GM18870 (cell line): Measurements from ENCODE around the gene LAMA2.

Experiments used
- ATAC-seq: cut with Tn5 transposase; IDR thresholded peaks from one replicate; pipeline ENCODE4 v1.9.1; 2021; ENCODE audit warnings: moderate library complexity; ENCODE audit not compliant: unreplicated experiment

LAMA2 gene

DNA sequence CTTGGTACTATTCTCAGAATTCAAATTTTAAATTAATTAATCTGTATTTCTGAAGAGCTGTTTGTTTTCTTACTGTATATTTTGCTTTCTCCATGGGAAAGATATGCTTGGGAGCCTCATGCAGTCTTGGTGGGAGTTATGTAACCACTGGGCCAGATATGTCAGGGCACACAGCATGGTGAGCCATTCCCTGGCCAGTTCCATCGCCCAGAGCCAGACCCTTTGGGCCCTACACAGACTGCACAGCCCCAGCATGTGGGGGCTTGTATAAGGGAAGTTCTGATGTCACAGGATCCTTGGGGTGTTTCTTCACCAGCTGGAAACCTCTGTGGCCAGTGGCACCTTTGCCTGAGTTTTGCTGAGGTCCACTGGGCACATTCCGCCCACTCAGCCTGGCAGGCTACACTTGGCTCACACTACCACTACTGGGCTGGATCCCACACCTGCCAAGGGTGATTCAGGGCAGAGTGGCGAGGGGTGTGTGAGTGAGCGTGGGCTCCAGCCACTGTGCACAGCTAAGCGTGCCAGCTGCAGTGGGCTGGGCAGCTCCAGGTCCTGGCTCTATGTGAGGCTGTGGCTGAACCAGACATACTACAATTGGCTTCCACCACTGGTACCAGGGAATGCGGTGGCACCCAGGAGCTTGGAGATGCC, 533.5 kb downstream of the LAMA2 start:
- ATAC-seq = no peak

DNA sequence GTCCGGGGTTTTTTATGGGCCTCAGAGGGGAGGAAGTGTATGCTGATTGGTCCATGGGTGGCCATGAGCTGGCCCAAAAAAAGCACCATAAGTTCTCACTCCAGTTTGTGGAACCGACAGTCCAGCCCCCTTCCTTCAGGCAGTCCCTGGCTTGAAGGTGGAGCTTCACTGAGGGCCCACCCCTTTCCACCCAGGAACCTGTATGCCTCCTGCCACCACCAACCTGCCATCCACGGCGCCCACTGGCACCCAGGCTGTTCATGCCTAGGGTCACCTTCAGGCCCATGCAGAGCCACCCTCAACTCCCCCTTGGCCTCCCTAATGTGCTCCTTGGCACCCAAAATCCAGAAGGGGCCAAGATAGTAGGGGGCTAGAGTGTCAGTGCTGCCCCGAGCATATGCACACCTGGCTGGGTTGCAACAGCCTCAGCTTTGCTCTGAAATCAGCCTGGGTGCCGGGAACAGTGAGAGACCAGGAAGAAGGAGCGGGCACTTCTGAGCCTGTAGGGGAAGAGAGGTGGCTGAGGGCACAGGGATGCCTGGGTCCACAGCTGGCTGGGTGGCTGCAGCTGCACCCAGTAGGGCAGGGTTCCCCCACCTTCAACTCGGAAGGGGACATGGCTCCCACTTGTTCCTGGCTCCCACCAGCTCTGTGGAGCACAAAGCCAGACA, 534.6 kb downstream of the LAMA2 start:
- no peak for ATAC-seq

DNA sequence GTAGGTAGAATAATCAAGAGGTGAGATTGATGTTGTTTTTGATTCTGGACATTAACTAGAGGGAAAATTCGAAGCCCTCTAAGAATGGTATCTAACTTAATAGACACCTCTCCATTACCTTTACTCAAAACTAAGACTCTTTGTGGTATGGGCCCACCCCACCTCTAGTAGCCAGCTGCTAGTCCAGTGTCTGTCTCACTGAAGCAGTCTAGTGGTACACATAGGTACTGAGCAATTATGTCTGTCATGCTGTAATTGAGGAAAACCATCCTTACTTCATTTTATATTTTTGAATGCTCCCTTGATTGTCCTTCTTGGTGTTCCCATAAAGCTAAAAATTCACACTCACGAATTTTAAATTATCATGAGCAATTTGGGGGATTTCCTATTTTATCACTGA, 536.4 kb downstream of the LAMA2 start:
- ATAC-seq = no peak

DNA sequence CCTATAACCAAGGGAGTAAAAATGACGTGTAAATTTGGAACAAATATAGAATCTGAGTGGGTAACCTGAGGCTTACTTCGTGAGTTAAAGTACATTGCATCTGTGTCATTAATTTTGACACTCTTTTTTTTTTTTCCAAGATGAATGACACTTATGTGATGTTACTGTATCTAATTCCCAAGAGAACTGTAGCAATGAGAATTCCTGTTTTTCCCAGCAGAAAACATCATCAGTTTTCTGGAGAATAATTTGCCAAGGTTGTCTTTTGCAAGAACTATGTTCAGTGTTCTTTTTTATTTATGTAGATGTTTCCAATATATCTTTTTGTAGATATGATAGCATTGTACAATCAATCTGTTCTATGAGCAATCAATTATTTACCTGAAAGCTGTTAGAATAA, 543.4 kb downstream of the LAMA2 start:
- no peak for ATAC-seq

DNA sequence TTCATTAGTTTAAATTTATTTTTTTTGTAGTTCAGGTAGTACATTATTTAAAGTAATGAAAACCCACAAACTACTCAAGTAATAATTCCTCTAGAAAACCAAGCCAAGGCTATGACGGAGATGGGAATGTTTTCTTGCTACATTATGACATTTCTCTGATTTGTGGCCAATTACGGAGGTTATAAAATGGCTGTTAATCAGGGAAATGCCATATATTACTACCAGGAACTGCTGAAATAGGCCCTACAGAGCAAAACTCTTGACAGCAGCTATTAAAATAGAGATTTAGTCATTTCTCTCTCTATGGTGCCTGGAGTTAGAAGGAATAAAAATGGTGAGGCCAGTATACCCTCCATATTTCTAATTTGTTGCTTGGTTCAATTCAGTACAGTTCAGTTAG, 547.0 kb downstream of the LAMA2 start:
- ATAC-seq = no peak

DNA sequence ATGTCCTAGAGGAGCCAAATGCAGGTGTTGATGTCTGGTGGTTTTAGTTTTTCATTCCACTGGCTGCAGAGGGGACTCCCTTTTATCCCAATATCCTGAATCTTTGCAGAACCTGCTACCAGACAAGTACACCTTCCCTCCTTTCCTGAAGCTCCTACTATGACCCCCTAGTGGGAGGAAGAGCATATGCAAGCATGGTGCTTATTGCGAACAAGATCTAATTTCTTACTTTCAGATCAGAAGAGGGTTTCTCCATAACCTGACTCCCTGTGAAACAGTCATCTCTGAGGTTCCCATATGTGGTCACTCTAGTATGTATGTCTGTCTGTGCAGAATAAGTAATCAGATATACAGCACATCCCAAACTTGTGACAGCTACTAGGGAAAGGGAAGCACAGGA, 549.8 kb downstream of the LAMA2 start:
- ATAC-seq = no peak

DNA sequence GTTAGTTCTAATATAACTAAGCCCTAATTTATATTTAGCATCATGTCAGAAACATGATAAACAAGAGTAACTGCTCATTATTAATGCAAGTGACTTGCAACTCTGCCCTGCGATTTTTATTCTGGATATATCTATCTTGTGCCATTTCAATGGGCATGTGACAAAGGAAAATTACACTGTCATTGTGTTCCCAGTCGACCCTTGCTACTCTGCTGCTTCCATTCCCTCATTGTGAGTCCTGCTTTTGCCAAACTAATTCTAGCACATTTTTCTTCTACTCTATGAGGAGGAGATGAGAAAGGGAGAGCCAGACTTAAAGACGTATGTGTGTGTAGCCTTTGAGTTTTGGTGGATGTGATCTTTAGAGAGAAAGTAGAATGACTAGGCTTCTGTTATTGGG, 551.2 kb downstream of the LAMA2 start:
- no peak for ATAC-seq

DNA sequence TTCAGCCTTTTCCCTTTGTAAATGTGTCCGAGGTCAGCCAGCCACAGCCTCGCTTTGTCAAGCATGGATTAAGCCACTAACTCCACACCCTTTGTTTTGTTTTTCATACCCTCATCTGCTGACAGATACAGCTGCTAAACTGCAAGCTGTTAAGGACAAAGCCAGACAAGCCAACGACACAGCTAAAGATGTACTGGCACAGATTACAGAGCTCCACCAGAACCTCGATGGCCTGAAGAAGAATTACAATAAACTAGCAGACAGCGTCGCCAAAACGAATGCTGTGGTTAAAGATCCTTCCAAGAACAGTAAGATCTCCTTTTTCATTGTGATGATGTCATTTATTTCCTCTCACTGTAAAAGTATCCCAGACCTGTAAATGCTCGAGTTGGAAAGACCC, 557.8 kb downstream of the LAMA2 start:
- no peak for ATAC-seq

DNA sequence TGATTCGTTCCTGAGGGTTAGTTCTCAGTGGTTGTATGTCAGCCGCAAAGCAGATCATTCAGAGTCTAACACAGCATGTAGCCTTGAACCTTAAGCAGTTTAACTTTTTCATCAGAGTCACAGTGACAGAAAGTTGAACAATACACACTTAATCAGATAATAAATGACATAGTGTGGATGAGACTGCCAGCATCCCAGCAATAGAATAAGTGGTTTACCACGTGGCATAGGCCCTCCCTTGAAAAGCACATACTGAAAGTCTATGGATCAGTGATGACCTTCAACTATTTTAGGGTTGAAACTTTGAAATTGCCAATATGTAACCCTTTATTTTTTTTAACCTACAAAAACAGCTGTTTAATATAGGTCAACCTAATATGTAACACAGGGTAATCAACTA, 561.7 kb downstream of the LAMA2 start:
- ATAC-seq = no peak

DNA sequence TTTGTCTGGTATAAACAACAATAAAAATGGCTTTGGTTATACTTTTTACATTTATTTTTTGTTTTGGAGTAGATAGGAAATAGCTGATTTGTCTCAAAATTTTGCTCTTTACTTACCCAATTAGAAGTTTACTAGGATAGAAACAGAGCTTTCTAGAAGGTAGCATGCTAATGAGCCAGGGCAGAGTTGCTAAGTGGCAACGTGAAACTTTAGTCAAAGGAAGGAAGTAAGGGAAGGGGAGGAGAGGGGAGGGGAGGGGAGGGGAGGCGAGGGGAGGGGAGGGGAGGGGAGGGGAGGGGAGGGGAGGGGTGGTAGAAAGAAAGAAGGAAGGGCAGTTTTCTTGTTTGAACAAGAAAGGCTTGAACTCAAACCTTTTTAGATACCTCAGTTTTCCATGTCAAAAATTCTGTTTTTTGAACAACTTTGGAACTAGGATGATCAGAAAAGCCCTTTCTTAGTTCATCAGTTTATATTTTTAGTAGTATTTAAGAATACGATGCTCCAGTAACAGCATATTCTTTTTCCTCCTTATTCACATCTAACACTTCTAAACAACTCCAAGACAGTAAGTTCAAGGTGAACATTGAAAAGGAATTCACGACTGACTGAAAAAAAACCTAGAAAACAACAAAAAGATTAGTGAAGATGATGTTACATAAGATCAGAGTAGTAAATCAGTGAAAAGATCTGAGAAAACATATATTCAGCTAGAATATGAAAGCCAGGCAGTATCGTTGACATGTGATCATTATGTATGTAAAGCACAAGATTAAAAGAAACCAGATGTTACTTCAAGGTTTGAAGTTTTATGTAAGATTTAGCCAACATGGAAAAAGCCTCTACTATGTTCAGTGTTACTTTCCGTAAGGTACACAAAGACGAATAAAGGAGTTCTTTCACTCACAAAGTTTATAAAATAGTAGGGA, 563.6 kb downstream of the LAMA2 start:
- ATAC-seq = no peak

DNA sequence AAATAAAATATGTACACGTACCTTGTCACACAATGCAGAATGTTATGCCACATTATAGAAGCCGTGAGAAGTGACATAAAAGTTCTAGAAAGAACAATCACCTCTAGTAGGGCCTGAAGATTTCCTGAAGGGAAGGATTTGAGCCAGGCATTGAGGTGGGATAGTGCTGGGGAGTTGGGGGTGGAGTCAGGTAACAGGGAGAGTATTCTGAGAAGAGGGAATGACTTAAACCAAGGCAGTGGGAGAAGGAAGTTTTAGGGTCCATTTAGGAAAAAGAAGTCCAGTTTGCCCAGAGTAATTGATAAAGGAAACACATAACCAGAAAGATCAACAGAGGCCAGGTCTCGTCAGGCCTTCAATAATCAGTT, 564.2 kb downstream of the LAMA2 start:
- ATAC-seq = no peak

DNA sequence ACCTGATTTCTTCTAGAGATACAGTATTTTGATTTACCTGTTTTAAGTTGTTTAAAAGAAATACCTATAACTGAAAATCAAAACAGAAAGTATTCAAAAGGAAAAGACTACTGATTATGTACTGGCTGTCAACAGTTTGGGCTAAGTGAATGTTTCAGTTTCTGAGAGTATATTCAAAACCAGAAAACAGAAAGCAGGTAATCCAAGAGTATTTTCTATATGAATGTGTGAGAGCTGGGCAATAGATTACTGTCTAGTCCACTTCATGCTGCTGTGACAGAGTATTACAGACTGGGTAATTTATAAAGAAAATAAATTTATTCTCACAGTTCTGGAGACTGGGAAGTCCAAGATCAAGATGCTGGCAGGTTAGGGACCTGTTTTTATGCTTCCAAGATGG, 566.0 kb downstream of the LAMA2 start:
- peak; percentile 100 for ATAC-seq

DNA sequence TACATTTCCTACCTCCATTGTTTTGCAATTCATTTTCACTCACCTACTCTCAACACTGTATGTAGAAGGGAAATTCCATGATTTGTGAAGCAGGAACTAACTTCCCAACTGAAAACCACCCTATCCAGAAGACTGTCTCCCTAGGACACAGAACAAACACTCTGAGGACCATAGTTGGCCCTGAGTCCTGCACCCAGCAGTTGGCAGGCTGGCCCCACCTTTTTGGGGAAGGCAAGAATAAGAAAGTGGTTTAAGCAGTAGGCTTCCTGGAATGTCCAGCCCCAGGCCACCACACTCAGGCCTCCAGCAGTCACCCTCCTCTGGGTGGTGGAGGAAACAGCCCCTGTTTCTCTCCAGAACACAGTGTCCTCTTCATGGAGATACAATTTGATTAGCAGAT, 568.2 kb downstream of the LAMA2 start:
- no peak for ATAC-seq

DNA sequence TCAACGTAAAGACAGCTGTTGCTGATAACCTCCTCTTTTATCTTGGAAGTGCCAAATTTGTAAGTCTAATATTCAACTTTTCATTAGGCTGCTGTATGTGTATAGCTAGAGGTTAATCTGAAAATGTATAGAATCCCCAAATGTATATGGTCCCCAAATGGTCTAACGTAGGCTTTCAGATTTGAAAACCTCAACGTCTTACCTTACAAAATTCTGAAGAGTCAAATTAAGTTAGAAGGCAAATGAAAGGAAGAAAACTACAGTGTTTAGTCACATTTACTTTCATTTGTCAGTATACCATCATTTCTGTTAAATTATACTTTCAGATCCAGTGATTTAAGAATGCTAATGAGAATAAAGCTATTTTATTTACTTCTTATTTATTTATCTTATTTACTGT, 570.1 kb downstream of the LAMA2 start:
- ATAC-seq = no peak

DNA sequence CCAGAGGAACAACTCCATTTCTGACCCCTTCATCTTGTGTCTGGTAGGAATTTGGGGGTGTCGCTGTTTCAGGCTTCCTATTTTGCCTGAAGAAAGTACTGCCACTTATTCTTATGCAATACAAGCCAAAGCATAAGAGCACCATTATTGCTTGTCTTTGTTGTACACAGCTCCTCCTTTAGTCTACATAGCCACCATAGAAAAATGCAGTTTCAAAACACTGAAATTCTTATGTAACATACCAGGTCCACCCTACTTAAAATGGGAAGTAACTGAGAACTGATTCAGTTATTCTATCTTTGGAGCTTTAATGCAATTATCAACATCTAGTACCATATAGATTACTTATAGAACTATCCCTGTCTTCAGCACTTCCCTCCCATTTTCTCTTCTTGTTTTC, 571.5 kb downstream of the LAMA2 start:
- no peak for ATAC-seq

DNA sequence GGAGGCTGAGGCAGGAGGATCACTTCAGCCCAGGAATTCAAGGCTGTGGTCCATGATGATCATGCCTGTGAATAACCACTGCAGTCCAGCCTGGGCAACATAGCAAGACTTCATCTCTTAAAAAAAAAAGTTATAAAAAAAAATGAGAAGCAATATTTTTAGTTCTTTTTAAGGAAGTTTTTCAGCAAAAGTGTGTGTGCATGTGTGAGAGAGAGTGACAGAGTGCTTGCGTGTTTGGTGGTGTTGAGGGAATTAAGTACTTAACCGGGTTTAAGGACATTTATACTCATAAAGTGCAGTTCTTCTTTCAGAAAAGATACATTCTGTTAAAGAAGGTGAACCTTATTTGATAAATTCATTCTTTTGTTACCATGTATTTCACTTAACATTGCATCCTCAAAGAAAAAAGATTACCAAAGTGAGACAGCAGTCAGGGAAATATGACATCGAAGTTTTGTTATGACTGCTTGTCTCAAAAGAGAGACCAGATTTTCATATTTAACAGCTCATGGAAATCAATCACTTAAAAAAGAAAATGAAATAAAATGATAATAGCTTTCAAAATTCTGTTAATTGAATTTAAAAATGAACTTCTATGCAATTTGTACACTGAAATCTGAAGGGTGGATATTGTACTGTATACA, 572.3 kb downstream of the LAMA2 start:
- ATAC-seq = no peak

DNA sequence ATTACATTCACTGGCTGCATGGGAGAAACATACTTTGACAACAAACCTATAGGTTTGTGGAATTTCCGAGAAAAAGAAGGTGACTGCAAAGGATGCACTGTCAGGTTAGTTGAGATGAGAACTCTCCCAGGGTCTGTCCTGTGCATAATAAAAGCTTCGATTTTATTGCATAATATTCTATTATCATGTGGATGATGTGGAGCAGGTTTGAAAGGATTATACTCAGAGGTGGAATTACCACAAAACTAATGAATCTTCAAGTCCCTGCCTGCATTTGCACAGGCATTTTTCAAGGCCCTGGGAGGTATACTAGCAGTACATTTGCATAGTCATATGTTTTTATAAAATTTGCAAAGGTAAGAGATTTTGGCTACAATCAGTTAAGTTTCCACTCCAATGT, 577.3 kb downstream of the LAMA2 start:
- ATAC-seq = no peak

DNA sequence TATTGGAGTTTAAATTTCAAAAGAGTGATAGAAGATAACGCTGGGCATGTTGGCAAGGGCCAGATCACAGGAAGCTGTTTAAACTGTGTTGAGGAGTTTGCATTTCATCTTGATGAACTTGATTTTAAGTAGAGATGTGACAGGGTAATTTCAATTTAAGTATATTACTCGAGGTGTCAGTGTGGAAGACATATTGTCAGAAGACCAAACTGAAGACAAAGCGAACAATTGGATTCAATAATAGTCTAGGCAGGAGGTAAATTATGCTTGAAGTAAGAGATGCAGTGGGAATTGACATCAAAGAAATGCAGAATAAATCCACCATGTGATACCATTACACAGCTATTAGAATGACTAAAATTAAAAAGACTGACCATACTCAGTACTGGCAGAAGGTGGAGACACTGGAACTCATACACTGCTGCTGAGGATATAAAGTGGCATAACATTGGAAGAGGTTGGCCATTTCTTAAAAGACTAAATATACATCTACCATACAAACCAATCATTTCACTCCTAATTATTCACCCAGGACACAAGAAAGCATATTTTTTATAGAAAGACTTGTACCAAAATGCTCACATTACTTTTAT, 586.2 kb downstream of the LAMA2 start:
- no peak for ATAC-seq

DNA sequence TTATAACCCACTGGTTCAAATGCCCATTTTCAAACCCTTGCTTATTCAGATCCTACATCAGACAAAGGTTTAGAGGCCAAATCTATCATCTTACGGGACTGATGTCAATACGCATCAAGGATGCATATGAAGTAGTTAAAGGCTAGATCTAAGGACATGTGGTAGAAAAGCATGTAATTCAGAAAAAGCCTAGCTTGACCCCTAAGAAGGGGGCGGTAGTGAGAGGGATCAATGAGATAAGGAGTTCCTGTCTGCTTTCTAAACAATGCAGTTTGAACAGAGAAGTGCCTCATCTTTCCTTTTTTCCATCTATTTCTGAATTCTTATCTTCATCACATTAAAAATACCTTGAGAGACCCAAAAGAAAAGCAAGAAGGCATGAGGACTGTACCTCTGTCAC, 589.3 kb downstream of the LAMA2 start:
- no peak for ATAC-seq

DNA sequence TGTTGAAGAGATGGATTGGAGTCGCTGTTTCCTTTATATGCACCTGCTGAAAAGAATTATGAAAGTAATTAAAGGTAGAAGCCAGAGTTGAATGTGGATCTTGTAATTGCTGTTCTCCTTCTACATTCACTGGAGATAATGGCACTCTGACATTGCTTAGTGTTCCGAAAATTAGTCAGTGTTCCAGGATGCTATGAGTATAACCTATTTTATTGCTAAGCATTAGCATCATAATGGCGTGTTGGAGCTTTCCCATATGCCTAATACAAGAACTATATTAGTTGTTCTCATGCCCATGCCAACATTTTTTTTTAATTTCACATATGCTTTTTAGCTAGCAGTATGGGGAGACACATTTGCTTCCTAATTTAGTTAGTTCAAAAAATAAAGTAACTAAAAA, 590.6 kb downstream of the LAMA2 start:
- no peak for ATAC-seq
